Upper lobe of left lung (tissue), 4 donors: Measurements from ENCODE around the gene SPINK14.

Experiments used
- CTCF ChIP-seq, 6 experiments: fragments of 450-650 bp in 4 of 6; fragments of 200-600 bp in 2 of 6; sonication (generic) in 2 of 6; IDR thresholded peaks; one replicate each; pipeline ENCODE4 v1.5.1; 2016 to 2019; ENCODE audit warnings: antibody characterized with exemption in 6 of 6
- POLR2AphosphoS5 ChIP-seq, 2 donors: sonication (generic); formaldehyde crosslinking; IDR thresholded peaks; one replicate each; pipeline ENCODE4 v1.5.1; 2017; ENCODE audit warnings: antibody characterized with exemption in 2 of 2

GRCh38 chr5:148163345-148163744 lies 5.0 kb upstream of the SPINK14 start:
- no peak for TF ChIP-seq CTCF (IDR thresholded peaks at IDR 0.05)
- TF ChIP-seq POLR2AphosphoS5 (IDR thresholded peaks at IDR 0.05) = no peak
